ENCODE measurements around the gene ACACB. TPM values are rescaled to one million over a fixed set of nuclear protein-coding genes. Genes with fewer than 3 reads are reported as not detected.

ACACB gene
- total and polyA plus RNA-seq, 2 donors (not counting 3 experiments of a cell fraction or from before 2014, with no cell fraction given): 1.3 to 5.7 TPM

GRCh38 chr12:109087250-109087649 lies 29.1 kb upstream of the ACACB start:
- H3K4me1 ChIP-seq (ENCODE audit: control insufficient read depth, extremely low read depth, insufficient read depth, low read length): no peaks in the 10 kb centered on the region
- H2AFZ ChIP-seq (ENCODE audit: low read depth, low read length): no peak overlapping the region
- H3K36me3 ChIP-seq (ENCODE audit: control insufficient read depth in 2 of 2, extremely low read depth in 1 of 2, insufficient read depth in 2 of 2, low read length in 2 of 2): peaks cover 8 to 16% of the 10 kb centered on the region in 2 experiments
- POLR2A ChIA-PET: no interaction called here
- TF ChIP-seq MAX (IDR thresholded peaks at IDR 0.05; ENCODE audit: insufficient read depth, insufficient read length): no peak
- no peak for TF ChIP-seq CTCF (IDR thresholded peaks at IDR 0.05; ENCODE audit: extremely low read depth in 1 of 2, insufficient read depth in 1 of 2, low read depth in 1 of 2, low read length in 2 of 2)
- no peak for TF ChIP-seq EZH2 (IDR thresholded peaks at IDR 0.05; ENCODE audit: borderline replicate concordance, low read depth, low read length, severe bottlenecking)
- TF ChIP-seq JUN (IDR thresholded peaks at IDR 0.05; ENCODE audit: borderline replicate concordance, insufficient read depth, insufficient read length, low read depth): no peak
- no peak for TF ChIP-seq FOS (IDR thresholded peaks at IDR 0.05; ENCODE audit: borderline replicate concordance, insufficient read depth, low read length)
- no peak for TF ChIP-seq POLR2A (IDR thresholded peaks at IDR 0.05; ENCODE audit: low read depth, low read length)
- no peak for TF ChIP-seq GATA2 (IDR thresholded peaks at IDR 0.05; ENCODE audit: insufficient read depth, insufficient read length, low read depth, low read length)
- TF ChIP-seq MYC (IDR thresholded peaks at IDR 0.05; ENCODE audit: low read depth, low read length): no peak
- no peak for TF ChIP-seq POLR2AphosphoS5 (IDR thresholded peaks at IDR 0.05; ENCODE audit: insufficient read depth, low read depth, low read length)
- no peak for FAIRE-seq
- no TSS peak for BruUV-seq (replicated peaks)
- H3K9ac ChIP-seq (replicated peaks; ENCODE audit: extremely low read depth, insufficient read depth, low read length): no peak overlapping the region
- H3K9me1 ChIP-seq (replicated peaks; ENCODE audit: control insufficient read depth, extremely low read depth, insufficient read depth, low read length): no peaks in the 10 kb centered on the region
- no peak overlapping the region for H3K4me3 ChIP-seq (replicated peaks in 1 of 3; ENCODE audit: insufficient read depth in 1 of 3, low read depth in 1 of 3, low read length in 3 of 3)
- intact Hi-C loops (cut with micrococcal nuclease): no loop called here
- dilution Hi-C loops (cut with MboI; ENCODE audit: extremely low pct_ligation_motif_present, low sequenced_read_pairs): no loop called here
- CTCF ChIA-PET: interaction anchor here (0.8 to 1.3 kb wide), 2 partner anchors 8 to 25 kb away, joined by 3 to 10 read pairs; no protein-coding TSS in a partner anchor
- no peak overlapping the region for H3K4me2 ChIP-seq (ENCODE audit: insufficient read depth, low read length)
- no peaks in the 10 kb centered on the region for H3K79me2 ChIP-seq (ENCODE audit: control insufficient read depth, insufficient read depth, low read length)
- no peaks in the 10 kb centered on the region for H3K9me3 ChIP-seq (replicated peaks; ENCODE audit: control insufficient read depth, insufficient read depth, low read length)
- no peaks in the 10 kb centered on the region for H3K27me3 ChIP-seq (ENCODE audit: control insufficient read depth in 2 of 2, insufficient read depth in 2 of 2, low read length in 2 of 2)
- no peak for DNase-seq (ENCODE audit: low read depth, low spot score)
- H4K20me1 ChIP-seq (replicated peaks; ENCODE audit: control insufficient read depth, extremely low read depth, insufficient read depth, low read length): no peaks in the 10 kb centered on the region
- H3K27ac ChIP-seq (ENCODE audit: insufficient read depth, low read depth, low read length): no peak overlapping the region

Measured in endothelial cell of umbilical vein (primary cell).